HepG2 (cell line): ENCODE data around the gene PPP1R13B. TPM values are rescaled to one million over a fixed set of nuclear protein-coding genes. Genes with fewer than 3 reads are reported as not detected.

Source experiments
- ATF7-NPFF ChIP-seq: sonication (generic); formaldehyde crosslinking; IDR thresholded peaks from 2 replicates; pipeline ENCODE4 v1.8.1; 2023; ENCODE audit warnings: mild to moderate bottlenecking, low read depth, missing genetic modification reagents, moderate library complexity
- GABPB1 ChIP-seq: IDR thresholded peaks from 2 replicates; pipeline ENCODE4 v1.6.1; 2016; ENCODE audit warnings: mild to moderate bottlenecking, missing genetic modification reagents, moderate library complexity, missing compliant biosample characterization
- NFE2 ChIP-seq: sonication (generic); formaldehyde crosslinking; IDR thresholded peaks from 2 replicates; pipeline ENCODE4 v1.4.0; 2020; ENCODE audit warnings: missing genetic modification reagents
- RORA ChIP-seq: sonication (generic); formaldehyde crosslinking; IDR thresholded peaks from 2 replicates; pipeline ENCODE4 v1.5.0; 2020; ENCODE audit warnings: mild to moderate bottlenecking, missing genetic modification reagents, moderate library complexity
- TFDP2 ChIP-seq: sonication (generic); formaldehyde crosslinking; IDR thresholded peaks from 2 replicates; pipeline ENCODE4 v1.4.0; 2020; ENCODE audit warnings: missing genetic modification reagents
- ZNF629 ChIP-seq: sonication (generic); formaldehyde crosslinking; conservative IDR thresholded peaks from 2 replicates; pipeline ENCODE4 v1.5.0; 2020; ENCODE audit warnings: missing genetic modification reagents
- polyA plus RNA-seq, 8 experiments: library from polyadenylated mRNA; depleted of rRNA in 3 of 8; stranded (reverse) in 7 of 8; unstranded in 1 of 8; fragments of >200 nt; fragmentation: Illumina TruSeq in 4 of 8; extraction: Trizol in 4 of 8; gene quantifications; 2 replicates each; pipeline versions ENCODE4 v1.2.1 to v1.2.3, GENCODE V29; 2011 to 2016; ENCODE audit warnings: low read depth in 4 of 8, missing spikeins in 1 of 8, mixed read lengths in 1 of 8; ENCODE audit not compliant: insufficient read depth in 1 of 8
- total RNA-seq, 5 experiments: library from RNA; depleted of rRNA; stranded (reverse); fragments of >200 nt; fragmentation: Illumina TruSeq; extraction: Trizol; gene quantifications; 2 replicates each; pipeline ENCODE4 v1.2.3, GENCODE V29; 2016; ENCODE audit warnings: low read depth in 1 of 5
- TF ChIP-seq, protein P1 (sequence below): sonication (generic); formaldehyde crosslinking; IDR thresholded peaks from 2 replicates; pipeline ENCODE4 v1.9.0; 2021; ENCODE audit warnings: missing genetic modification reagents, mild to moderate bottlenecking, borderline replicate concordance
- TF ChIP-seq, protein P2 (sequence below): sonication (generic); formaldehyde crosslinking; IDR thresholded peaks from 2 replicates; pipeline ENCODE4 v1.4.0; 2020; ENCODE audit warnings: missing genetic modification reagents
- TF ChIP-seq, protein P3 (sequence below): sonication (generic); formaldehyde crosslinking; IDR thresholded peaks from 2 replicates; pipeline ENCODE4 v1.4.0; 2020; ENCODE audit warnings: missing genetic modification reagents

PPP1R13B gene
- total and polyA plus RNA-seq, 2 of the 13 experiments (the other 11 are each of a cell fraction or from before 2014, with no cell fraction given): 4.6 to 9.4 TPM

DNA sequence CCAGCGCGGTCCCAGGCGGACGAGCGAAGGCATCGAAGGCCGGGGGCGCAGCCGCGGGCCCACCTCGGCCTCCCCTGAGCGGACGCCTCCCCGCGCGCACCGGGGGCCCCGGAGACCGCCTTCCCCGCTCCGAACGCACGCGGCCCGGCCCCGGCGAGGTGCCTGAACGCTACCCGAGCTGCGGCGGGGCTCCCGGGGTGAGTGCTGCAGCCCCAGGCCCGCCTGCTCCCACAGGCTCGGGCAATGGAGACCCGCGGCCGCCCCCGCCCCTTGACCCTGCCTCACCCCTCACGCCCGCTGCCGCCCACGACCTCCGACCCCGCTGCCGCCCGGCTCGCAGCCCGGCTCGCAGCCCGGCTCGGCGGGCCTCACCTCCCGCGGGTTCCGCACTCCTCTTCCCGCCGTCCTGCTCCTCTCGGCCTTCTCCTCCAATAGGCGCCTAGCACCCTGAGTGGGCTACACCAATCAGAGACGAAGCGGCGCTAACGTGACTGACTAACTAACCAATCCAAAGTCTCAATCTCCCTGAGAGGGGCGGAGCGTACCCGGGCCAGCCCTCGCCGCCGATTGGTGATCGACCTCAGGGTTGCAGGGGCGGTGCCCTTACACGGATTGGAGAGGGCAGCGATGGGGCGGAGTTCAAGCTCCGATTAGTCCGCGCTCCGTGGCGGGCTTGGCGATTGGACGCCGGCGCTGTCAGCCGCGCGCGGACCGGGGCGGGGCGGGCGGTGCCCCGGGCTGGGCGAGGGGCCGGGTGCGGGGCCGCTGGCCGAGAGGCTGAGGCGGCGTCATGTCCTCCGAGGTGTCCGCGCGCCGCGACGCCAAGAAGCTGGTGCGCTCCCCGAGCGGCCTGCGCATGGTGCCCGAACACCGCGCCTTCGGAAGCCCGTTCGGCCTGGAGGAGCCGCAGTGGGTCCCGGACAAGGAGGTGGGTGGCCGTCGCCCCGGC, 132.0 kb downstream of the PPP1R13B start, which contains the start of the genes XRCC3 and ZFYVE21 (continued):
- TF ChIP-seq, protein P1, sequence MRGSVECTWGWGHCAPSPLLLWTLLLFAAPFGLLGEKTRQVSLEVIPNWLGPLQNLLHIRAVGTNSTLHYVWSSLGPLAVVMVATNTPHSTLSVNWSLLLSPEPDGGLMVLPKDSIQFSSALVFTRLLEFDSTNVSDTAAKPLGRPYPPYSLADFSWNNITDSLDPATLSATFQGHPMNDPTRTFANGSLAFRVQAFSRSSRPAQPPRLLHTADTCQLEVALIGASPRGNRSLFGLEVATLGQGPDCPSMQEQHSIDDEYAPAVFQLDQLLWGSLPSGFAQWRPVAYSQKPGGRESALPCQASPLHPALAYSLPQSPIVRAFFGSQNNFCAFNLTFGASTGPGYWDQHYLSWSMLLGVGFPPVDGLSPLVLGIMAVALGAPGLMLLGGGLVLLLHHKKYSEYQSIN (CRISPR knock-in tag): no peak
- TF ChIP-seq ATF7-NPFF (CRISPR knock-in tag) (peak; percentile 70; the same call in 1 of the 2 replicates), NFE2 (CRISPR knock-in tag) (no peak), RORA (CRISPR knock-in tag) (no peak), TFDP2 (peak; percentile 98), ZNF629 (CRISPR knock-in tag) (no peak), GABPB1 (CRISPR knock-in tag) (no peak; the same call in 1 of the 2 replicates)
- TF ChIP-seq, protein P2, sequence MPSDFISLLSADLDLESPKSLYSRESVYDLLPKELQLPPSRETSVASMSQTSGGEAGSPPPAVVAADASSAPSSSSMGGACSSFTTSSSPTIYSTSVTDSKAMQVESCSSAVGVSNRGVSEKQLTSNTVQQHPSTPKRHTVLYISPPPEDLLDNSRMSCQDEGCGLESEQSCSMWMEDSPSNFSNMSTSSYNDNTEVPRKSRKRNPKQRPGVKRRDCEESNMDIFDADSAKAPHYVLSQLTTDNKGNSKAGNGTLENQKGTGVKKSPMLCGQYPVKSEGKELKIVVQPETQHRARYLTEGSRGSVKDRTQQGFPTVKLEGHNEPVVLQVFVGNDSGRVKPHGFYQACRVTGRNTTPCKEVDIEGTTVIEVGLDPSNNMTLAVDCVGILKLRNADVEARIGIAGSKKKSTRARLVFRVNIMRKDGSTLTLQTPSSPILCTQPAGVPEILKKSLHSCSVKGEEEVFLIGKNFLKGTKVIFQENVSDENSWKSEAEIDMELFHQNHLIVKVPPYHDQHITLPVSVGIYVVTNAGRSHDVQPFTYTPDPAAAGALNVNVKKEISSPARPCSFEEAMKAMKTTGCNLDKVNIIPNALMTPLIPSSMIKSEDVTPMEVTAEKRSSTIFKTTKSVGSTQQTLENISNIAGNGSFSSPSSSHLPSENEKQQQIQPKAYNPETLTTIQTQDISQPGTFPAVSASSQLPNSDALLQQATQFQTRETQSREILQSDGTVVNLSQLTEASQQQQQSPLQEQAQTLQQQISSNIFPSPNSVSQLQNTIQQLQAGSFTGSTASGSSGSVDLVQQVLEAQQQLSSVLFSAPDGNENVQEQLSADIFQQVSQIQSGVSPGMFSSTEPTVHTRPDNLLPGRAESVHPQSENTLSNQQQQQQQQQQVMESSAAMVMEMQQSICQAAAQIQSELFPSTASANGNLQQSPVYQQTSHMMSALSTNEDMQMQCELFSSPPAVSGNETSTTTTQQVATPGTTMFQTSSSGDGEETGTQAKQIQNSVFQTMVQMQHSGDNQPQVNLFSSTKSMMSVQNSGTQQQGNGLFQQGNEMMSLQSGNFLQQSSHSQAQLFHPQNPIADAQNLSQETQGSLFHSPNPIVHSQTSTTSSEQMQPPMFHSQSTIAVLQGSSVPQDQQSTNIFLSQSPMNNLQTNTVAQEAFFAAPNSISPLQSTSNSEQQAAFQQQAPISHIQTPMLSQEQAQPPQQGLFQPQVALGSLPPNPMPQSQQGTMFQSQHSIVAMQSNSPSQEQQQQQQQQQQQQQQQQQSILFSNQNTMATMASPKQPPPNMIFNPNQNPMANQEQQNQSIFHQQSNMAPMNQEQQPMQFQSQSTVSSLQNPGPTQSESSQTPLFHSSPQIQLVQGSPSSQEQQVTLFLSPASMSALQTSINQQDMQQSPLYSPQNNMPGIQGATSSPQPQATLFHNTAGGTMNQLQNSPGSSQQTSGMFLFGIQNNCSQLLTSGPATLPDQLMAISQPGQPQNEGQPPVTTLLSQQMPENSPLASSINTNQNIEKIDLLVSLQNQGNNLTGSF (CRISPR knock-in tag): peak; percentile 49; the same call in 1 of the 2 replicates
- TF ChIP-seq, protein P3, sequence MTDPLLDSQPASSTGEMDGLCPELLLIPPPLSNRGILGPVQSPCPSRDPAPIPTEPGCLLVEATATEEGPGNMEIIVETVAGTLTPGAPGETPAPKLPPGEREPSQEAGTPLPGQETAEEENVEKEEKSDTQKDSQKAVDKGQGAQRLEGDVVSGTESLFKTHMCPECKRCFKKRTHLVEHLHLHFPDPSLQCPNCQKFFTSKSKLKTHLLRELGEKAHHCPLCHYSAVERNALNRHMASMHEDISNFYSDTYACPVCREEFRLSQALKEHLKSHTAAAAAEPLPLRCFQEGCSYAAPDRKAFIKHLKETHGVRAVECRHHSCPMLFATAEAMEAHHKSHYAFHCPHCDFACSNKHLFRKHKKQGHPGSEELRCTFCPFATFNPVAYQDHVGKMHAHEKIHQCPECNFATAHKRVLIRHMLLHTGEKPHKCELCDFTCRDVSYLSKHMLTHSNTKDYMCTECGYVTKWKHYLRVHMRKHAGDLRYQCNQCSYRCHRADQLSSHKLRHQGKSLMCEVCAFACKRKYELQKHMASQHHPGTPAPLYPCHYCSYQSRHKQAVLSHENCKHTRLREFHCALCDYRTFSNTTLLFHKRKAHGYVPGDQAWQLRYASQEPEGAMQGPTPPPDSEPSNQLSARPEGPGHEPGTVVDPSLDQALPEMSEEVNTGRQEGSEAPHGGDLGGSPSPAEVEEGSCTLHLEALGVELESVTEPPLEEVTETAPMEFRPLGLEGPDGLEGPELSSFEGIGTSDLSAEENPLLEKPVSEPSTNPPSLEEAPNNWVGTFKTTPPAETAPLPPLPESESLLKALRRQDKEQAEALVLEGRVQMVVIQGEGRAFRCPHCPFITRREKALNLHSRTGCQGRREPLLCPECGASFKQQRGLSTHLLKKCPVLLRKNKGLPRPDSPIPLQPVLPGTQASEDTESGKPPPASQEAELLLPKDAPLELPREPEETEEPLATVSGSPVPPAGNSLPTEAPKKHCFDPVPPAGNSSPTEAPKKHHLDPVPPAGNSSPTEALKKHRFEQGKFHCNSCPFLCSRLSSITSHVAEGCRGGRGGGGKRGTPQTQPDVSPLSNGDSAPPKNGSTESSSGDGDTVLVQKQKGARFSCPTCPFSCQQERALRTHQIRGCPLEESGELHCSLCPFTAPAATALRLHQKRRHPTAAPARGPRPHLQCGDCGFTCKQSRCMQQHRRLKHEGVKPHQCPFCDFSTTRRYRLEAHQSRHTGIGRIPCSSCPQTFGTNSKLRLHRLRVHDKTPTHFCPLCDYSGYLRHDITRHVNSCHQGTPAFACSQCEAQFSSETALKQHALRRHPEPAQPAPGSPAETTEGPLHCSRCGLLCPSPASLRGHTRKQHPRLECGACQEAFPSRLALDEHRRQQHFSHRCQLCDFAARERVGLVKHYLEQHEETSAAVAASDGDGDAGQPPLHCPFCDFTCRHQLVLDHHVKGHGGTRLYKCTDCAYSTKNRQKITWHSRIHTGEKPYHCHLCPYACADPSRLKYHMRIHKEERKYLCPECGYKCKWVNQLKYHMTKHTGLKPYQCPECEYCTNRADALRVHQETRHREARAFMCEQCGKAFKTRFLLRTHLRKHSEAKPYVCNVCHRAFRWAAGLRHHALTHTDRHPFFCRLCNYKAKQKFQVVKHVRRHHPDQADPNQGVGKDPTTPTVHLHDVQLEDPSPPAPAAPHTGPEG (CRISPR knock-in tag): no peak
